IgD-negative memory B cell (primary cell): ENCODE measurements around the gene CSNK2B. TPM values are rescaled to one million over a fixed set of nuclear protein-coding genes. Genes with fewer than 3 reads are reported as not detected.

ENCODE experiments used
- H3K27ac Mint-ChIP-seq, 3 donors: one replicate each; pipeline ENCODE4 v1.8.0; 2020 to 2022; ENCODE audit warnings: mild to moderate bottlenecking in 3 of 3, mixed read lengths in 3 of 3, moderate library complexity in 1 of 3
- H3K27me3 Mint-ChIP-seq: one replicate; pipeline ENCODE4 v1.8.0; 2021; ENCODE audit warnings: mixed read lengths
- H3K36me3 Mint-ChIP-seq: one replicate; pipeline ENCODE4 v1.8.0; 2020; ENCODE audit warnings: mild to moderate bottlenecking, mixed read lengths
- H3K4me1 Mint-ChIP-seq, 3 donors: one replicate each; pipeline ENCODE4 v1.8.0; 2020 to 2022; ENCODE audit warnings: mixed read lengths in 3 of 3, mild to moderate bottlenecking in 1 of 3
- H3K4me3 Mint-ChIP-seq, 4 donors: one replicate each; pipeline ENCODE4 v1.8.0; 2020 to 2022; ENCODE audit warnings: mild to moderate bottlenecking in 4 of 4, mixed read lengths in 4 of 4, moderate library complexity in 3 of 4
- H3K9me3 Mint-ChIP-seq, 3 donors: one replicate each; pipeline ENCODE4 v1.8.0; 2020 to 2021; ENCODE audit warnings: mixed read lengths in 3 of 3, mild to moderate bottlenecking in 1 of 3
- polyA plus RNA-seq: library from polyadenylated mRNA; unstranded; fragments of 300-500 nt; fragmentation: Illumina TruSeq; gene quantifications from one replicate; pipeline ENCODE4 v1.2.3, GENCODE V29; 2021

The CSNK2B gene
- polyA plus RNA-seq, 1 donor from 2014 or later: 268 TPM

- Mint-ChIP-seq H3K36me3 (no peaks in the 10 kb centered on the region), H3K27me3 (no peaks in the 10 kb centered on the region), H3K4me3 (no peak overlapping the region), H3K27ac (no peak overlapping the region), H3K9me3 (no peaks in the 10 kb centered on the region), H3K4me1 (peaks cover 0 to 8% (median under 1%) of the 10 kb centered on the region in 3 donors)
These were observed 52.4 kb downstream of the CSNK2B start for GRCh38 chr6:31718265-31718664.

- Mint-ChIP-seq H3K4me3 (no peak overlapping the region), H3K36me3 (no peaks in the 10 kb centered on the region), H3K27ac (no peak overlapping the region), H3K27me3 (no peaks in the 10 kb centered on the region), H3K9me3 (no peaks in the 10 kb centered on the region), H3K4me1 (peaks cover 0 to 7% (median 2%) of the 10 kb centered on the region in 3 donors)
These were observed 53.1 kb downstream of the CSNK2B start for GRCh38 chr6:31719001-31719400.

Other genes starting within 250 kb of the CSNK2B start
- 9.3 TPM for gene MICB, start 167.9 kb upstream of the CSNK2B start, polyA plus RNA-seq
- gene MCCD1, start 137.1 kb upstream of the CSNK2B start, polyA plus RNA-seq: not detected
- gene DDX39B, start 124.1 kb upstream of the CSNK2B start, polyA plus RNA-seq: 89.4 TPM
- 0.53 TPM for gene ATP6V1G2, start 119.5 kb upstream of the CSNK2B start, polyA plus RNA-seq
- 11.5 TPM for gene NFKBIL1, start 118.5 kb upstream of the CSNK2B start, polyA plus RNA-seq
- 16.3 TPM for gene LTA, start 93.8 kb upstream of the CSNK2B start, polyA plus RNA-seq
- gene TNF, start 90.5 kb upstream of the CSNK2B start, polyA plus RNA-seq: 6.4 TPM
- gene LTB, start 83.7 kb upstream of the CSNK2B start, polyA plus RNA-seq: 2,767 TPM
- 20.5 TPM for gene LST1, start 79.8 kb upstream of the CSNK2B start, polyA plus RNA-seq
- gene NCR3, start 73.1 kb upstream of the CSNK2B start, polyA plus RNA-seq: 140 TPM
- gene AIF1, start 50.8 kb upstream of the CSNK2B start, polyA plus RNA-seq: 5.6 TPM
- 14.3 TPM for gene PRRC2A, start 45.4 kb upstream of the CSNK2B start, polyA plus RNA-seq
- gene BAG6, start 13.4 kb upstream of the CSNK2B start, polyA plus RNA-seq: 30.9 TPM
- 8.5 TPM for gene APOM, start 10.2 kb upstream of the CSNK2B start, polyA plus RNA-seq
- 28.1 TPM for gene C6orf47, start 5.3 kb upstream of the CSNK2B start, polyA plus RNA-seq
- 24.1 TPM for gene GPANK1, start 1.1 kb upstream of the CSNK2B start, polyA plus RNA-seq
- gene LY6G5B, start 3.9 kb downstream of the CSNK2B start, polyA plus RNA-seq: 0.49 TPM
- 3.2 TPM for gene LY6G5C, start 15.0 kb downstream of the CSNK2B start, polyA plus RNA-seq
- gene ABHD16A, start 37.2 kb downstream of the CSNK2B start, polyA plus RNA-seq: 40.1 TPM
- gene LY6G6F, start 40.8 kb downstream of the CSNK2B start, polyA plus RNA-seq: 0.95 TPM
- gene LY6G6D, start 49.3 kb downstream of the CSNK2B start, polyA plus RNA-seq: not detected
- not detected for gene LY6G6C, start 55.7 kb downstream of the CSNK2B start, polyA plus RNA-seq
- gene MPIG6B, start 57.3 kb downstream of the CSNK2B start, polyA plus RNA-seq: 1.8 TPM
- 119 TPM for gene DDAH2, start 63.2 kb downstream of the CSNK2B start, polyA plus RNA-seq
- gene CLIC1, start 70.5 kb downstream of the CSNK2B start, polyA plus RNA-seq: 861 TPM
- 4.2 TPM for gene MSH5, start 73.9 kb downstream of the CSNK2B start, polyA plus RNA-seq
- not detected for gene SAPCD1, start 96.6 kb downstream of the CSNK2B start, polyA plus RNA-seq
- 2.6 TPM for gene VWA7, start 111.2 kb downstream of the CSNK2B start, polyA plus RNA-seq
- gene VARS1, start 129.7 kb downstream of the CSNK2B start, polyA plus RNA-seq: 83.0 TPM
- gene LSM2, start 140.9 kb downstream of the CSNK2B start, polyA plus RNA-seq: 100 TPM
- 1.2 TPM for gene HSPA1L, start 149.2 kb downstream of the CSNK2B start, polyA plus RNA-seq
- gene HSPA1A, start 149.5 kb downstream of the CSNK2B start, polyA plus RNA-seq: 49.5 TPM
- 5.7 TPM for gene HSPA1B, start 161.7 kb downstream of the CSNK2B start, polyA plus RNA-seq
- 25.0 TPM for gene NEU1, start 196.7 kb downstream of the CSNK2B start, polyA plus RNA-seq
- gene SLC44A4, start 212.9 kb downstream of the CSNK2B start, polyA plus RNA-seq: not detected
- gene EHMT2, start 231.6 kb downstream of the CSNK2B start, polyA plus RNA-seq: 49.3 TPM
- not detected for gene ZBTB12, start 236.0 kb downstream of the CSNK2B start, polyA plus RNA-seq